GM23338 (cell line): ENCODE measurements around the gene IFITM1. TPM values are rescaled to one million over a fixed set of nuclear protein-coding genes. Genes with fewer than 3 reads are reported as not detected.

Source experiments
- ATAC-seq: fragments of 200-7000 bp; cut with Tn5 transposase; 3 replicates; pipeline ENCODE4 v1.9.1; 2020
- DNase-seq: peaks from one replicate; pipeline ENCODE4 v3.0.0-alpha.2; 2015; ENCODE audit warnings: low spot score
- H2AFZ ChIP-seq: fragments of 200-600 bp; sonication (generic); 2 replicates; pipeline ENCODE4 v1.8.0; 2016; ENCODE audit warnings: antibody characterized with exemption, mild to moderate bottlenecking, moderate library complexity
- H3F3A ChIP-seq: fragments of 200-600 bp; sonication (generic); replicated peaks from 2 replicates; pipeline ENCODE4 v1.8.0; 2017; ENCODE audit warnings: antibody characterized with exemption, mixed run types, low read depth
- H3K27ac ChIP-seq: fragments of 200-600 bp; sonication (generic); 2 replicates; pipeline ENCODE4 v1.6.1; 2016; ENCODE audit warnings: low read depth
- H3K27me3 ChIP-seq: fragments of 200-600 bp; sonication (generic); 2 replicates; pipeline ENCODE4 v1.8.0; 2016; ENCODE audit warnings: mild to moderate bottlenecking, mixed run types, moderate library complexity; ENCODE audit not compliant: insufficient read depth
- H3K36me3 ChIP-seq: fragments of 200-600 bp; sonication (generic); 2 replicates; pipeline ENCODE4 v1.8.0; 2016; ENCODE audit warnings: mild to moderate bottlenecking; ENCODE audit not compliant: insufficient read depth
- H3K4me1 ChIP-seq: fragments of 200-600 bp; sonication (generic); 2 replicates; pipeline ENCODE4 v1.8.0; 2016; ENCODE audit warnings: mild to moderate bottlenecking, moderate library complexity; ENCODE audit not compliant: insufficient read depth
- H3K4me2 ChIP-seq: fragments of 200-600 bp; sonication (generic); 2 replicates; pipeline ENCODE4 v1.7.1; 2017; ENCODE audit warnings: mixed run types
- H3K4me3 ChIP-seq: fragments of 200-600 bp; sonication (generic); 2 replicates; pipeline ENCODE4 v1.6.1; 2016; ENCODE audit warnings: mixed run types
- H3K79me2 ChIP-seq: fragments of 200-600 bp; sonication (generic); replicated peaks from 2 replicates; pipeline ENCODE4 v1.8.0; 2017; ENCODE audit warnings: mild to moderate bottlenecking; ENCODE audit not compliant: insufficient read depth
- H3K9me2 ChIP-seq: fragments of 200-600 bp; sonication (generic); 2 replicates; pipeline ENCODE4 v1.8.0; 2017; ENCODE audit not compliant: insufficient read depth
- H4K20me1 ChIP-seq: fragments of 200-600 bp; sonication (generic); replicated peaks from 2 replicates; pipeline ENCODE4 v1.8.0; 2017; ENCODE audit warnings: mild to moderate bottlenecking; ENCODE audit not compliant: insufficient read depth
- H3K27ac Mint-ChIP-seq: 2 replicates; pipeline ENCODE4 v1.8.0; 2020; ENCODE audit warnings: inconsistent platforms, mild to moderate bottlenecking, moderate library complexity, mixed read lengths
- H3K27me3 Mint-ChIP-seq: 3 replicates; pipeline ENCODE4 v1.8.0; 2022; ENCODE audit warnings: low read depth, mild to moderate bottlenecking, moderate library complexity, mixed read lengths, inconsistent platforms; ENCODE audit not compliant: insufficient read depth, poor library complexity
- H3K36me3 Mint-ChIP-seq: 3 replicates; pipeline ENCODE4 v1.8.0; 2021; ENCODE audit warnings: low read depth, mild to moderate bottlenecking, inconsistent platforms, moderate library complexity, mixed read lengths
- H3K4me1 Mint-ChIP-seq: 3 replicates; pipeline ENCODE4 v1.8.0; 2020; ENCODE audit warnings: mild to moderate bottlenecking, inconsistent platforms, mixed read lengths
- H3K4me3 Mint-ChIP-seq: 3 replicates; pipeline ENCODE4 v1.8.0; 2021; ENCODE audit warnings: moderate library complexity, mild to moderate bottlenecking, inconsistent platforms, mixed read lengths
- H3K9me3 Mint-ChIP-seq: 3 replicates; pipeline ENCODE4 v1.8.0; 2020; ENCODE audit warnings: moderate library complexity, mild to moderate bottlenecking, inconsistent platforms, mixed read lengths
- CREB1 ChIP-seq: fragments of 250-450 bp; sonication (Bioruptor Pico); IDR thresholded peaks from 2 replicates; pipeline ENCODE4 v1.5.0; 2020; ENCODE audit warnings: low read depth, mild to moderate bottlenecking, moderate library complexity
- EZH2 ChIP-seq: fragments of 200-600 bp; sonication (generic); IDR thresholded peaks from one replicate; pipeline ENCODE4 v1.8.0; 2017; ENCODE audit warnings: antibody characterized with exemption, mild to moderate bottlenecking, low read depth; ENCODE audit not compliant: unreplicated experiment
- POLR2AphosphoS5 ChIP-seq: IDR thresholded peaks from 2 replicates; pipeline ENCODE4 v1.6.1; 2016; ENCODE audit warnings: antibody characterized with exemption, low read depth
- STAT1 ChIP-seq: IDR thresholded peaks from one replicate; pipeline ENCODE4 v1.6.1; 2016; ENCODE audit warnings: antibody characterized with exemption; ENCODE audit not compliant: unreplicated experiment
- ZNF114 ChIP-seq: fragments of 250-450 bp; sonication (Bioruptor Pico); IDR thresholded peaks from 2 replicates; pipeline ENCODE4 v1.5.0; 2020; ENCODE audit warnings: mild to moderate bottlenecking, moderate library complexity
- ZNF331 ChIP-seq: fragments of 250-450 bp; sonication (Bioruptor Pico); IDR thresholded peaks from 2 replicates; pipeline ENCODE4 v1.5.0; 2020; ENCODE audit warnings: low read depth, mild to moderate bottlenecking, moderate library complexity
- polyA plus RNA-seq: library from polyadenylated mRNA; unstranded; fragments of >200 nt; fragmentation: Nextera tagmentation; extraction: Ambion mirVana; gene quantifications from 2 replicates; pipeline ENCODE4 v1.2.1, GENCODE V29; 2016
- total RNA-seq: library from RNA; depleted of rRNA; stranded (reverse); fragments of >200 nt; shearing (Covaris generic); gene quantifications from 2 replicates; pipeline ENCODE4 v1.2.3, GENCODE V29; 2014
- TF ChIP-seq, protein P1 (sequence below): IDR thresholded peaks from 2 replicates; pipeline ENCODE4 v1.6.1; 2016; ENCODE audit warnings: antibody characterized with exemption
- TF ChIP-seq, protein P2 (sequence below), 2 experiments: fragments of 200-600 bp in 1 of 2; sonication (generic) in 1 of 2; conservative IDR thresholded peaks; 2 replicates each; pipeline versions ENCODE4 v1.5.1 to v1.6.1; 2016 to 2017; ENCODE audit warnings: antibody characterized with exemption in 2 of 2, low read depth in 2 of 2, mild to moderate bottlenecking in 2 of 2, moderate library complexity in 1 of 2
- TF ChIP-seq, protein P3 (sequence below): IDR thresholded peaks from one replicate; pipeline ENCODE4 v1.6.1; 2018; ENCODE audit warnings: antibody characterized with exemption; ENCODE audit not compliant: unreplicated experiment
- TF ChIP-seq, protein P4 (sequence below): fragments of 250-450 bp; sonication (Bioruptor Pico); IDR thresholded peaks from 2 replicates; pipeline ENCODE4 v1.5.0; 2020; ENCODE audit warnings: mild to moderate bottlenecking, moderate library complexity

Gene IFITM1
- total and polyA plus RNA-seq, 2 experiments from 2014 or later, result 396 to 1,194 TPM

DNA sequence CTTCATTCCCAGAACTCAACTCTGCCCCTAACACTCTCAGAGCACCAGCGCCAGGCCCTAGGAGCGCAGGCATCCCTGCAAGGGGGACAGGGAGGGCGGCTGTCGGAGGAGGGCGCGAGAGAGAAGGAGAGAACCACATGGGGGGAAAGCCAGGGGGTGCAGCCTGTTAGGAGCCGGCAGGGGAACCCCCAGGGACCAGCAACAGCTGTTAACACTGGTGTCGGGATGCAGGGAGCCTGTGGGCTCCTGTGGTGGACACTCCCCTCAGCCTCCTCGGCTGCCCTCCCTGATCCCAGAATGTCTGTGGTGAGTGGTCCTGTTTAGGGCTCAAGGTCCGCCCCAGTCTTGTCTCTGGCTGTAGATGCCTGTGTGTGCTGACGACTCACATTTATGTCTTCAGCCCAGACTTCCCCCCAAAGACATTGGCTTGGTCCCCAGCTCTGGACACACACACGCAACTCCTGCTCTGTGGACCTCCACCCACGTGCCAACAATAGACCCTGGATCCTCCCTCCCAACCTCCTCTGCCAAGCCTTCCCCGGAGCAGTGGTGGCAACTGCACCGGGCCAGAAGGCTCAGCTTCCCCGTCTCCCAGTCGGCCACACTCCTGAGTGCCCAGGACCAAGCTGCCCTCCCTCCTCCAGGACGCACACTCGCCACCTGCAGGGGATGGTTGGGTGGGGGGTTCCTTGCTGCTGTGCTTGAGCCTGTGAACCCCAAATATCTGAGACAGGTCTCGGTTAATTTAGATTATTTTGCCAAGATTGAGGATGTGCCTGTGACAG lies 13.7 kb upstream of the IFITM1 start:
- H3K4me1 Mint-ChIP-seq, result peaks cover 38% of the 10 kb centered on the region
- H3K9me3 Mint-ChIP-seq, result peaks cover 7% of the 10 kb centered on the region; the same call in 2 of the 3 replicates
- H3K4me3 Mint-ChIP-seq, result no peak overlapping the region; the same call in 2 of the 3 replicates
- H3K79me2 ChIP-seq, result no peaks in the 10 kb centered on the region
- no peak overlapping the region for H3K4me3 ChIP-seq
- H3K27me3 Mint-ChIP-seq, result peaks cover 35% of the 10 kb centered on the region
- no peaks in the 10 kb centered on the region for H3K36me3 ChIP-seq
- peak overlapping the region; percentile 65 for H3K4me2 ChIP-seq
- no peaks in the 10 kb centered on the region for H3K9me2 ChIP-seq
- peak; percentile 87 for DNase-seq
- H3K36me3 Mint-ChIP-seq, result peaks cover 10% of the 10 kb centered on the region; the same call in 2 of the 3 replicates
- H3K27ac ChIP-seq, result peak overlapping the region; percentile 63; the same call in 1 of the 2 replicates
- no peak overlapping the region for H3K27ac Mint-ChIP-seq
- ATAC-seq, result peak; percentile 65
- no peak overlapping the region for H2AFZ ChIP-seq
- peaks cover 11% of the 10 kb centered on the region for H3F3A ChIP-seq
- TF ChIP-seq, protein P1, sequence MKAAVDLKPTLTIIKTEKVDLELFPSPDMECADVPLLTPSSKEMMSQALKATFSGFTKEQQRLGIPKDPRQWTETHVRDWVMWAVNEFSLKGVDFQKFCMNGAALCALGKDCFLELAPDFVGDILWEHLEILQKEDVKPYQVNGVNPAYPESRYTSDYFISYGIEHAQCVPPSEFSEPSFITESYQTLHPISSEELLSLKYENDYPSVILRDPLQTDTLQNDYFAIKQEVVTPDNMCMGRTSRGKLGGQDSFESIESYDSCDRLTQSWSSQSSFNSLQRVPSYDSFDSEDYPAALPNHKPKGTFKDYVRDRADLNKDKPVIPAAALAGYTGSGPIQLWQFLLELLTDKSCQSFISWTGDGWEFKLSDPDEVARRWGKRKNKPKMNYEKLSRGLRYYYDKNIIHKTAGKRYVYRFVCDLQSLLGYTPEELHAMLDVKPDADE, result no peak
- 0 out of 2 replicates have a peak, but pooled peaks have one; percentile 8 for TF ChIP-seq POLR2AphosphoS5
- TF ChIP-seq, protein P2, sequence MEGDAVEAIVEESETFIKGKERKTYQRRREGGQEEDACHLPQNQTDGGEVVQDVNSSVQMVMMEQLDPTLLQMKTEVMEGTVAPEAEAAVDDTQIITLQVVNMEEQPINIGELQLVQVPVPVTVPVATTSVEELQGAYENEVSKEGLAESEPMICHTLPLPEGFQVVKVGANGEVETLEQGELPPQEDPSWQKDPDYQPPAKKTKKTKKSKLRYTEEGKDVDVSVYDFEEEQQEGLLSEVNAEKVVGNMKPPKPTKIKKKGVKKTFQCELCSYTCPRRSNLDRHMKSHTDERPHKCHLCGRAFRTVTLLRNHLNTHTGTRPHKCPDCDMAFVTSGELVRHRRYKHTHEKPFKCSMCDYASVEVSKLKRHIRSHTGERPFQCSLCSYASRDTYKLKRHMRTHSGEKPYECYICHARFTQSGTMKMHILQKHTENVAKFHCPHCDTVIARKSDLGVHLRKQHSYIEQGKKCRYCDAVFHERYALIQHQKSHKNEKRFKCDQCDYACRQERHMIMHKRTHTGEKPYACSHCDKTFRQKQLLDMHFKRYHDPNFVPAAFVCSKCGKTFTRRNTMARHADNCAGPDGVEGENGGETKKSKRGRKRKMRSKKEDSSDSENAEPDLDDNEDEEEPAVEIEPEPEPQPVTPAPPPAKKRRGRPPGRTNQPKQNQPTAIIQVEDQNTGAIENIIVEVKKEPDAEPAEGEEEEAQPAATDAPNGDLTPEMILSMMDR (conservative IDR thresholded peaks at IDR 0.05; ENCODE audit: low read depth in 2 of 2), result peak; percentile 51 to 78
- TF ChIP-seq, protein P3, sequence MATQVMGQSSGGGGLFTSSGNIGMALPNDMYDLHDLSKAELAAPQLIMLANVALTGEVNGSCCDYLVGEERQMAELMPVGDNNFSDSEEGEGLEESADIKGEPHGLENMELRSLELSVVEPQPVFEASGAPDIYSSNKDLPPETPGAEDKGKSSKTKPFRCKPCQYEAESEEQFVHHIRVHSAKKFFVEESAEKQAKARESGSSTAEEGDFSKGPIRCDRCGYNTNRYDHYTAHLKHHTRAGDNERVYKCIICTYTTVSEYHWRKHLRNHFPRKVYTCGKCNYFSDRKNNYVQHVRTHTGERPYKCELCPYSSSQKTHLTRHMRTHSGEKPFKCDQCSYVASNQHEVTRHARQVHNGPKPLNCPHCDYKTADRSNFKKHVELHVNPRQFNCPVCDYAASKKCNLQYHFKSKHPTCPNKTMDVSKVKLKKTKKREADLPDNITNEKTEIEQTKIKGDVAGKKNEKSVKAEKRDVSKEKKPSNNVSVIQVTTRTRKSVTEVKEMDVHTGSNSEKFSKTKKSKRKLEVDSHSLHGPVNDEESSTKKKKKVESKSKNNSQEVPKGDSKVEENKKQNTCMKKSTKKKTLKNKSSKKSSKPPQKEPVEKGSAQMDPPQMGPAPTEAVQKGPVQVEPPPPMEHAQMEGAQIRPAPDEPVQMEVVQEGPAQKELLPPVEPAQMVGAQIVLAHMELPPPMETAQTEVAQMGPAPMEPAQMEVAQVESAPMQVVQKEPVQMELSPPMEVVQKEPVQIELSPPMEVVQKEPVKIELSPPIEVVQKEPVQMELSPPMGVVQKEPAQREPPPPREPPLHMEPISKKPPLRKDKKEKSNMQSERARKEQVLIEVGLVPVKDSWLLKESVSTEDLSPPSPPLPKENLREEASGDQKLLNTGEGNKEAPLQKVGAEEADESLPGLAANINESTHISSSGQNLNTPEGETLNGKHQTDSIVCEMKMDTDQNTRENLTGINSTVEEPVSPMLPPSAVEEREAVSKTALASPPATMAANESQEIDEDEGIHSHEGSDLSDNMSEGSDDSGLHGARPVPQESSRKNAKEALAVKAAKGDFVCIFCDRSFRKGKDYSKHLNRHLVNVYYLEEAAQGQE, result no peak
- TF ChIP-seq, protein P4, sequence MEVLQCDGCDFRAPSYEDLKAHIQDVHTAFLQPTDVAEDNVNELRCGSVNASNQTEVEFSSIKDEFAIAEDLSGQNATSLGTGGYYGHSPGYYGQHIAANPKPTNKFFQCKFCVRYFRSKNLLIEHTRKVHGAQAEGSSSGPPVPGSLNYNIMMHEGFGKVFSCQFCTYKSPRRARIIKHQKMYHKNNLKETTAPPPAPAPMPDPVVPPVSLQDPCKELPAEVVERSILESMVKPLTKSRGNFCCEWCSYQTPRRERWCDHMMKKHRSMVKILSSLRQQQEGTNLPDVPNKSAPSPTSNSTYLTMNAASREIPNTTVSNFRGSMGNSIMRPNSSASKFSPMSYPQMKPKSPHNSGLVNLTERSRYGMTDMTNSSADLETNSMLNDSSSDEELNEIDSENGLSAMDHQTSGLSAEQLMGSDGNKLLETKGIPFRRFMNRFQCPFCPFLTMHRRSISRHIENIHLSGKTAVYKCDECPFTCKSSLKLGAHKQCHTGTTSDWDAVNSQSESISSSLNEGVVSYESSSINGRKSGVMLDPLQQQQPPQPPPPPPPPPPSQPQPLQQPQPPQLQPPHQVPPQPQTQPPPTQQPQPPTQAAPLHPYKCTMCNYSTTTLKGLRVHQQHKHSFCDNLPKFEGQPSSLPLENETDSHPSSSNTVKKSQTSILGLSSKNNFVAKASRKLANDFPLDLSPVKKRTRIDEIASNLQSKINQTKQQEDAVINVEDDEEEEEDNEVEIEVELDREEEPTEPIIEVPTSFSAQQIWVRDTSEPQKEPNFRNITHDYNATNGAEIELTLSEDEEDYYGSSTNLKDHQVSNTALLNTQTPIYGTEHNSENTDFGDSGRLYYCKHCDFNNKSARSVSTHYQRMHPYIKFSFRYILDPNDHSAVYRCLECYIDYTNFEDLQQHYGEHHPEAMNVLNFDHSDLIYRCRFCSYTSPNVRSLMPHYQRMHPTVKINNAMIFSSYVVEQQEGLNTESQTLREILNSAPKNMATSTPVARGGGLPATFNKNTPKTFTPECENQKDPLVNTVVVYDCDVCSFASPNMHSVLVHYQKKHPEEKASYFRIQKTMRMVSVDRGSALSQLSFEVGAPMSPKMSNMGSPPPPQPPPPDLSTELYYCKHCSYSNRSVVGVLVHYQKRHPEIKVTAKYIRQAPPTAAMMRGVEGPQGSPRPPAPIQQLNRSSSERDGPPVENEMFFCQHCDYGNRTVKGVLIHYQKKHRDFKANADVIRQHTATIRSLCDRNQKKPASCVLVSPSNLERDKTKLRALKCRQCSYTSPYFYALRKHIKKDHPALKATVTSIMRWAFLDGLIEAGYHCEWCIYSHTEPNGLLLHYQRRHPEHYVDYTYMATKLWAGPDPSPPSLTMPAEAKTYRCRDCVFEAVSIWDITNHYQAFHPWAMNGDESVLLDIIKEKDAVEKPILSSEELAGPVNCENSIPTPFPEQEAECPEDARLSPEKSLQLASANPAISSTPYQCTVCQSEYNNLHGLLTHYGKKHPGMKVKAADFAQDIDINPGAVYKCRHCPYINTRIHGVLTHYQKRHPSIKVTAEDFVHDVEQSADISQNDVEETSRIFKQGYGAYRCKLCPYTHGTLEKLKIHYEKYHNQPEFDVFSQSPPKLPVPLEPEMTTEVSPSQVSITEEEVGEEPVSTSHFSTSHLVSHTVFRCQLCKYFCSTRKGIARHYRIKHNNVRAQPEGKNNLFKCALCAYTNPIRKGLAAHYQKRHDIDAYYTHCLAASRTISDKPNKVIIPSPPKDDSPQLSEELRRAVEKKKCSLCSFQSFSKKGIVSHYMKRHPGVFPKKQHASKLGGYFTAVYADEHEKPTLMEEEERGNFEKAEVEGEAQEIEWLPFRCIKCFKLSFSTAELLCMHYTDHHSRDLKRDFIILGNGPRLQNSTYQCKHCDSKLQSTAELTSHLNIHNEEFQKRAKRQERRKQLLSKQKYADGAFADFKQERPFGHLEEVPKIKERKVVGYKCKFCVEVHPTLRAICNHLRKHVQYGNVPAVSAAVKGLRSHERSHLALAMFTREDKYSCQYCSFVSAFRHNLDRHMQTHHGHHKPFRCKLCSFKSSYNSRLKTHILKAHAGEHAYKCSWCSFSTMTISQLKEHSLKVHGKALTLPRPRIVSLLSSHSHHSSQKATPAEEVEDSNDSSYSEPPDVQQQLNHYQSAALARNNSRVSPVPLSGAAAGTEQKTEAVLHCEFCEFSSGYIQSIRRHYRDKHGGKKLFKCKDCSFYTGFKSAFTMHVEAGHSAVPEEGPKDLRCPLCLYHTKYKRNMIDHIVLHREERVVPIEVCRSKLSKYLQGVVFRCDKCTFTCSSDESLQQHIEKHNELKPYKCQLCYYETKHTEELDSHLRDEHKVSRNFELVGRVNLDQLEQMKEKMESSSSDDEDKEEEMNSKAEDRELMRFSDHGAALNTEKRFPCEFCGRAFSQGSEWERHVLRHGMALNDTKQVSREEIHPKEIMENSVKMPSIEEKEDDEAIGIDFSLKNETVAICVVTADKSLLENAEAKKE (CRISPR knock-in tag), result no peak
- no peak for TF ChIP-seq EZH2
- no peak for TF ChIP-seq ZNF114 (CRISPR knock-in tag)
- TF ChIP-seq CREB1 (CRISPR knock-in tag), result no peak
- no peak for TF ChIP-seq ZNF331 (CRISPR knock-in tag)
- TF ChIP-seq STAT1, result no peak
- H4K20me1 ChIP-seq, result no peaks in the 10 kb centered on the region
- H3K4me1 ChIP-seq, result peaks cover 43% of the 10 kb centered on the region
- no peaks in the 10 kb centered on the region for H3K27me3 ChIP-seq
